ENCODE data around the gene CBLC.

GRCh38 chr19:44775676-44776240, 1.9 kb upstream of the CBLC start:
- TF ChIP-seq, protein P1, sequence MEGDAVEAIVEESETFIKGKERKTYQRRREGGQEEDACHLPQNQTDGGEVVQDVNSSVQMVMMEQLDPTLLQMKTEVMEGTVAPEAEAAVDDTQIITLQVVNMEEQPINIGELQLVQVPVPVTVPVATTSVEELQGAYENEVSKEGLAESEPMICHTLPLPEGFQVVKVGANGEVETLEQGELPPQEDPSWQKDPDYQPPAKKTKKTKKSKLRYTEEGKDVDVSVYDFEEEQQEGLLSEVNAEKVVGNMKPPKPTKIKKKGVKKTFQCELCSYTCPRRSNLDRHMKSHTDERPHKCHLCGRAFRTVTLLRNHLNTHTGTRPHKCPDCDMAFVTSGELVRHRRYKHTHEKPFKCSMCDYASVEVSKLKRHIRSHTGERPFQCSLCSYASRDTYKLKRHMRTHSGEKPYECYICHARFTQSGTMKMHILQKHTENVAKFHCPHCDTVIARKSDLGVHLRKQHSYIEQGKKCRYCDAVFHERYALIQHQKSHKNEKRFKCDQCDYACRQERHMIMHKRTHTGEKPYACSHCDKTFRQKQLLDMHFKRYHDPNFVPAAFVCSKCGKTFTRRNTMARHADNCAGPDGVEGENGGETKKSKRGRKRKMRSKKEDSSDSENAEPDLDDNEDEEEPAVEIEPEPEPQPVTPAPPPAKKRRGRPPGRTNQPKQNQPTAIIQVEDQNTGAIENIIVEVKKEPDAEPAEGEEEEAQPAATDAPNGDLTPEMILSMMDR (IDR thresholded peaks at IDR 0.05) = no peak
- no peak for TF ChIP-seq EZH2 (IDR thresholded peaks at IDR 0.05; ENCODE audit: borderline replicate concordance, insufficient read depth, low read depth, low read length, poor library complexity, severe bottlenecking)

Measured in B cell (primary cell).